HG03103 (cell line): ENCODE data around the gene BLVRB.
A peak's percentile ranks its signal among the peaks of the same experiment; 100 is the strongest.
"Not testable (repeated sequence)": the region's sequence is repeated elsewhere in the genome, so short reads cannot be mapped to it uniquely, and the experiment has no call there.

Source experiments
- ATAC-seq: cut with Tn5 transposase; IDR thresholded peaks from one replicate; pipeline ENCODE4 v1.9.1; 2021; ENCODE audit warnings: low read depth; ENCODE audit not compliant: unreplicated experiment

Gene BLVRB

GRCh38 chr19:40453151-40453735, 12.3 kb downstream of the BLVRB start:
- ATAC-seq, result no peak

- ATAC-seq, result no peak
Measured at GRCh38 chr19:40452016-40452415, 13.5 kb downstream of the BLVRB start.

- ATAC-seq, result no peak
Measured at GRCh38 chr19:40450664-40451063, 14.9 kb downstream of the BLVRB start.

- no peak for ATAC-seq
Measured at GRCh38 chr19:40449506-40449905, 16.0 kb downstream of the BLVRB start.

- ATAC-seq, result no peak
Measured at GRCh38 chr19:40446263-40446784, 19.2 kb downstream of the BLVRB start.

GRCh38 chr19:40445780-40446262, 19.7 kb downstream of the BLVRB start:
- ATAC-seq, result no peak

GRCh38 chr19:40444825-40445312, 20.7 kb downstream of the BLVRB start:
- ATAC-seq, result no peak

- ATAC-seq, result peak; percentile 44
Measured at GRCh38 chr19:40444000-40444824, 21.3 kb downstream of the BLVRB start, which contains the start of gene SERTAD3. TSS of gene SERTAD3 (minus strand) at chr19:40444335. CDS start at chr19:40442080, 2,255 bp downstream.

GRCh38 chr19:40443131-40443999, 22.2 kb downstream of the BLVRB start:
- peak; percentile 57 for ATAC-seq

- no peak for ATAC-seq
Measured at GRCh38 chr19:40442328-40443130, 23.0 kb downstream of the BLVRB start.

- no peak for ATAC-seq
Measured at GRCh38 chr19:40441719-40442253, 23.8 kb downstream of the BLVRB start.

- no peak for ATAC-seq
Measured at GRCh38 chr19:40438284-40438683, 27.3 kb downstream of the BLVRB start.

- ATAC-seq, result no peak
Measured at GRCh38 chr19:40433391-40434216, 31.9 kb downstream of the BLVRB start.

GRCh38 chr19:40432760-40433159, 32.8 kb downstream of the BLVRB start:
- not testable (repeated sequence) for ATAC-seq

GRCh38 chr19:40431698-40432097, 33.8 kb downstream of the BLVRB start:
- no peak for ATAC-seq

GRCh38 chr19:40430242-40430641, 35.3 kb downstream of the BLVRB start:
- ATAC-seq, result not testable (repeated sequence)

- ATAC-seq, result not testable (repeated sequence)
Measured at GRCh38 chr19:40428197-40428596, 37.3 kb downstream of the BLVRB start.

- ATAC-seq, result peak; percentile 73
Measured at GRCh38 chr19:40425450-40426287, 39.9 kb downstream of the BLVRB start, which contains the start of gene SERTAD1. TSS of gene SERTAD1 (minus strand) at chr19:40425992. CDS start at chr19:40423546, 2,446 bp downstream.
